MM.1S (cell line): Measurements from ENCODE around the gene USP24.
"Not testable (repeated sequence)": the region's sequence is repeated elsewhere in the genome, so short reads cannot be mapped to it uniquely, and the experiment has no call there.

ENCODE experiments used
- DNase-seq: peaks from one replicate; pipeline ENCODE4 v3.0.0-alpha.2; 2015
- H2AFZ ChIP-seq: fragments of 300-600 bp; sonication (generic); 2 replicates; pipeline ENCODE4 v1.6.0; 2016; ENCODE audit warnings: antibody characterized with exemption, low read length
- H3F3A ChIP-seq: fragments of 300-600 bp; sonication (generic); 2 replicates; pipeline ENCODE4 v1.6.1; 2016; ENCODE audit warnings: mild to moderate bottlenecking, antibody characterized with exemption, low read length, moderate library complexity, mixed read lengths; ENCODE audit not compliant: insufficient read depth
- H3K27ac ChIP-seq: fragments of 300-600 bp; sonication (generic); 2 replicates; pipeline ENCODE4 v1.5.1; 2016; ENCODE audit warnings: mild to moderate bottlenecking, low read length
- H3K27me3 ChIP-seq: fragments of 300-600 bp; sonication (generic); replicated peaks from 2 replicates; pipeline ENCODE4 v1.6.0; 2016; ENCODE audit warnings: low read length; ENCODE audit not compliant: insufficient read depth
- H3K36me3 ChIP-seq: fragments of 300-600 bp; sonication (generic); replicated peaks from 2 replicates; pipeline ENCODE4 v1.6.1; 2016; ENCODE audit warnings: mild to moderate bottlenecking, low read length, mixed read lengths; ENCODE audit not compliant: insufficient read depth
- H3K4me1 ChIP-seq: fragments of 300-600 bp; sonication (generic); 2 replicates; pipeline ENCODE4 v1.6.1; 2016; ENCODE audit warnings: low read length, mixed read lengths
- H3K4me2 ChIP-seq: fragments of 300-600 bp; sonication (generic); 2 replicates; pipeline ENCODE4 v1.6.0; 2016; ENCODE audit warnings: low read depth, low read length
- H3K4me3 ChIP-seq: fragments of 300-600 bp; sonication (generic); 2 replicates; pipeline ENCODE4 v1.5.1; 2016; ENCODE audit warnings: low read length, mixed read lengths
- H3K79me2 ChIP-seq: fragments of 300-600 bp; sonication (generic); 2 replicates; pipeline ENCODE4 v1.6.1; 2016; ENCODE audit warnings: mixed run types, low read length, mixed read lengths
- H3K9ac ChIP-seq: fragments of 300-600 bp; sonication (generic); 2 replicates; pipeline ENCODE4 v1.6.1; 2016; ENCODE audit warnings: low read length, mixed read lengths
- H3K9me2 ChIP-seq: fragments of 300-600 bp; sonication (generic); replicated peaks from 2 replicates; pipeline ENCODE4 v1.6.1; 2016; ENCODE audit warnings: mild to moderate bottlenecking, low read length, mixed read lengths; ENCODE audit not compliant: insufficient read depth
- H3K9me3 ChIP-seq: fragments of 300-600 bp; sonication (generic); replicated peaks from 2 replicates; pipeline ENCODE4 v1.6.1; 2016; ENCODE audit warnings: mild to moderate bottlenecking, low read length, mixed read lengths; ENCODE audit not compliant: insufficient read depth
- H4K20me1 ChIP-seq: fragments of 300-600 bp; sonication (generic); 2 replicates; pipeline ENCODE4 v1.6.1; 2016; ENCODE audit warnings: mild to moderate bottlenecking, low read length, moderate library complexity, mixed read lengths; ENCODE audit not compliant: insufficient read depth
- CTCF ChIP-seq: fragments of 300-600 bp; sonication (generic); IDR thresholded peaks from 2 replicates; pipeline ENCODE4 v1.5.1; 2016; ENCODE audit warnings: antibody characterized with exemption, low read length, mixed read lengths
- EZH2 ChIP-seq: fragments of 300-600 bp; sonication (generic); optimal IDR thresholded peaks from 2 replicates; pipeline ENCODE3; 2017; ENCODE audit warnings: low read depth, mild to moderate bottlenecking, antibody characterized with exemption, low read length, mixed read lengths
- EZH2phosphoT487 ChIP-seq: fragments of 300-600 bp; sonication (generic); IDR thresholded peaks from 2 replicates; pipeline ENCODE4 v1.6.1; 2018; ENCODE audit warnings: antibody characterized with exemption, low read length

Gene USP24

GRCh38 chr1:55194851-55195250 lies 20.3 kb downstream of the USP24 start:
- DNase-seq: no peak
- Histone ChIP-seq H3K9me2 (no peaks in the 10 kb centered on the region), H3K36me3 (no peaks in the 10 kb centered on the region), H3K9ac (no peak overlapping the region), H3K4me1 (peaks cover 18% of the 10 kb centered on the region), H3K27me3 (no peaks in the 10 kb centered on the region), H3F3A (no peaks in the 10 kb centered on the region), H3K27ac (no peak overlapping the region), H3K4me3 (no peak overlapping the region), H4K20me1 (no peaks in the 10 kb centered on the region), H3K4me2 (no peak overlapping the region), H3K79me2 (peaks cover 49% of the 10 kb centered on the region), H3K9me3 (no peaks in the 10 kb centered on the region), H2AFZ (no peak overlapping the region)
- TF ChIP-seq EZH2: no peak

- H3K27me3 ChIP-seq: no peaks in the 10 kb centered on the region
- H3K36me3 ChIP-seq: no peaks in the 10 kb centered on the region
- peaks cover 18% of the 10 kb centered on the region for H3K4me1 ChIP-seq
- H2AFZ ChIP-seq: no peak overlapping the region
- H3K27ac ChIP-seq: no peak overlapping the region
- no peaks in the 10 kb centered on the region for H4K20me1 ChIP-seq
- H3K9ac ChIP-seq: no peak overlapping the region
- no peaks in the 10 kb centered on the region for H3K9me3 ChIP-seq
- no peak overlapping the region for H3K4me2 ChIP-seq
- H3F3A ChIP-seq: no peaks in the 10 kb centered on the region
- TF ChIP-seq EZH2: no peak
- no peak for TF ChIP-seq CTCF
- no peak for TF ChIP-seq EZH2phosphoT487
- H3K4me3 ChIP-seq: no peak overlapping the region
- H3K79me2 ChIP-seq: peaks cover 61% of the 10 kb centered on the region
- H3K9me2 ChIP-seq: no peaks in the 10 kb centered on the region
- DNase-seq: no peak
Measured at GRCh38 chr1:55192093-55192492, 23.1 kb downstream of the USP24 start.

GRCh38 chr1:55191219-55191952 lies 23.8 kb downstream of the USP24 start:
- H3K9ac ChIP-seq, H3F3A ChIP-seq, H3K9me2 ChIP-seq, H3K4me3 ChIP-seq, H4K20me1 ChIP-seq, H2AFZ ChIP-seq, H3K36me3 ChIP-seq, H3K27ac ChIP-seq, H3K4me2 ChIP-seq, DNase-seq, H3K27me3 ChIP-seq, H3K9me3 ChIP-seq: not testable (repeated sequence)
- Histone ChIP-seq H3K4me1 (peaks cover 14% of the 10 kb centered on the region), H3K79me2 (peaks cover 66% of the 10 kb centered on the region)

- no peak overlapping the region for H3K27ac ChIP-seq
- no peak overlapping the region for H3K9ac ChIP-seq
- TF ChIP-seq EZH2phosphoT487 (no peak), EZH2 (no peak), CTCF (no peak)
Measured at GRCh38 chr1:55190109-55190508, 25.1 kb downstream of the USP24 start.

More at GRCh38 chr1:55190109-55190508, 25.1 kb downstream of the USP24 start:
- H2AFZ ChIP-seq: no peak overlapping the region
- H4K20me1 ChIP-seq: no peaks in the 10 kb centered on the region
- no peaks in the 10 kb centered on the region for H3K9me2 ChIP-seq
- H3K4me1 ChIP-seq: peaks cover under 1% of the 10 kb centered on the region; the same call in 1 of the 2 replicates
- no peaks in the 10 kb centered on the region for H3F3A ChIP-seq
- DNase-seq: no peak
- no peaks in the 10 kb centered on the region for H3K27me3 ChIP-seq
- H3K4me2 ChIP-seq: no peak overlapping the region
- no peak overlapping the region for H3K4me3 ChIP-seq
- no peaks in the 10 kb centered on the region for H3K36me3 ChIP-seq
- no peaks in the 10 kb centered on the region for H3K9me3 ChIP-seq
- peaks cover 72% of the 10 kb centered on the region for H3K79me2 ChIP-seq
